BJ (cell line): ENCODE measurements around the gene PPIF. TPM values are rescaled to one million over a fixed set of nuclear protein-coding genes. Genes with fewer than 3 reads are reported as not detected.
"Not testable (repeated sequence)": the region's sequence is repeated elsewhere in the genome, so short reads cannot be mapped to it uniquely, and the experiment has no call there.

Experiments
- CTCF ChIA-PET: fragments of 350-600 bp; formaldehyde crosslinking; extraction: SDS; loops from one replicate; lab custom pipeline; 2021; ENCODE audit warnings: antibody characterized with exemption, inconsistent platforms; lab: Yijun Ruan, JAX
- POLR2A ChIA-PET: fragments of 300-600 bp; sonication (Branson Sonifier 250); formaldehyde crosslinking; extraction: SDS; loops from one replicate; lab custom pipeline; 2021; ENCODE audit warnings: antibody characterized with exemption; lab: Charles Lee
- DNase-seq: peaks from one replicate; pipeline ENCODE4 v3.0.0-alpha.2; 2011; ENCODE audit warnings: low read depth
- H3K27me3 ChIP-seq: 2 replicates; pipeline ENCODE4 v1.6.0; 2011; ENCODE audit warnings: low read length; ENCODE audit not compliant: control insufficient read depth, insufficient read depth
- H3K36me3 ChIP-seq: 2 replicates; pipeline ENCODE4 v1.5.1; 2011; ENCODE audit warnings: low read length; ENCODE audit not compliant: control insufficient read depth, insufficient read depth
- H3K4me3 ChIP-seq: 2 replicates; pipeline ENCODE4 v1.5.1; 2011; ENCODE audit warnings: low read depth, mild to moderate bottlenecking, control low read depth, low read length
- polyA plus RNA-seq: library from polyadenylated mRNA; depleted of rRNA; stranded (reverse); fragments of >200 nt; gene quantifications from 2 replicates; pipeline ENCODE4 v1.2.3, GENCODE V29; 2011
- TF ChIP-seq, protein P1 (sequence below): IDR thresholded peaks from 2 replicates; pipeline ENCODE4 v1.5.1; 2011; ENCODE audit warnings: low read depth, mild to moderate bottlenecking, control low read depth, inconsistent platforms, low read length, moderate library complexity; ENCODE audit not compliant: insufficient read depth

Gene PPIF
- polyA plus RNA-seq, 1 experiment: 73.9 TPM

DNA sequence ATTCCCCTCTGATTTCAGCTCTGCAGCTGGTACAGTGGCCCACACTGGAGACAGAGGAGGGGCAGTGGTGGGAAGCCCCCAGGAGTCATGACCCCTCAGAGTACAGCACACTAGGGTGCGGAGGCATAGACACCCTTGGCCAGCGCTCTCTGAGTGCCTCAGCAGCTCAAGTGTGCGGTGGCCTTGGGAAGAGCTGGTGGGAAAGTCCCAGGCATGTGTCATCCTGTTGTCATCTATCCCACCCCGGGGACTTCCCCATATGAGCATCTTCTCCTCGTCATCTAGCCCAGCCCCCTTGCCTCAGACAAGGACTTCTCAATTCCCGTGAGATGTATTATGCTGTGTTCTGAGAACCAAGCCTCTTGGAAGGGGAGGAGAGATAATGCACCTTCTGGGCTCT is 15.6 kb upstream of the PPIF start:
- POLR2A ChIA-PET: no interaction called here
- TF ChIP-seq, protein P1, sequence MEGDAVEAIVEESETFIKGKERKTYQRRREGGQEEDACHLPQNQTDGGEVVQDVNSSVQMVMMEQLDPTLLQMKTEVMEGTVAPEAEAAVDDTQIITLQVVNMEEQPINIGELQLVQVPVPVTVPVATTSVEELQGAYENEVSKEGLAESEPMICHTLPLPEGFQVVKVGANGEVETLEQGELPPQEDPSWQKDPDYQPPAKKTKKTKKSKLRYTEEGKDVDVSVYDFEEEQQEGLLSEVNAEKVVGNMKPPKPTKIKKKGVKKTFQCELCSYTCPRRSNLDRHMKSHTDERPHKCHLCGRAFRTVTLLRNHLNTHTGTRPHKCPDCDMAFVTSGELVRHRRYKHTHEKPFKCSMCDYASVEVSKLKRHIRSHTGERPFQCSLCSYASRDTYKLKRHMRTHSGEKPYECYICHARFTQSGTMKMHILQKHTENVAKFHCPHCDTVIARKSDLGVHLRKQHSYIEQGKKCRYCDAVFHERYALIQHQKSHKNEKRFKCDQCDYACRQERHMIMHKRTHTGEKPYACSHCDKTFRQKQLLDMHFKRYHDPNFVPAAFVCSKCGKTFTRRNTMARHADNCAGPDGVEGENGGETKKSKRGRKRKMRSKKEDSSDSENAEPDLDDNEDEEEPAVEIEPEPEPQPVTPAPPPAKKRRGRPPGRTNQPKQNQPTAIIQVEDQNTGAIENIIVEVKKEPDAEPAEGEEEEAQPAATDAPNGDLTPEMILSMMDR: no peak
- CTCF ChIA-PET: interaction anchor here (1.0 to 1.3 kb wide), 2 partner anchors 13 to 14 kb away, joined by 3 read pairs; no protein-coding TSS in a partner anchor
- Histone ChIP-seq H3K36me3 (no peaks in the 10 kb centered on the region), H3K27me3 (no peaks in the 10 kb centered on the region), H3K4me3 (no peak overlapping the region)
- DNase-seq: peak; percentile 65

DNA sequence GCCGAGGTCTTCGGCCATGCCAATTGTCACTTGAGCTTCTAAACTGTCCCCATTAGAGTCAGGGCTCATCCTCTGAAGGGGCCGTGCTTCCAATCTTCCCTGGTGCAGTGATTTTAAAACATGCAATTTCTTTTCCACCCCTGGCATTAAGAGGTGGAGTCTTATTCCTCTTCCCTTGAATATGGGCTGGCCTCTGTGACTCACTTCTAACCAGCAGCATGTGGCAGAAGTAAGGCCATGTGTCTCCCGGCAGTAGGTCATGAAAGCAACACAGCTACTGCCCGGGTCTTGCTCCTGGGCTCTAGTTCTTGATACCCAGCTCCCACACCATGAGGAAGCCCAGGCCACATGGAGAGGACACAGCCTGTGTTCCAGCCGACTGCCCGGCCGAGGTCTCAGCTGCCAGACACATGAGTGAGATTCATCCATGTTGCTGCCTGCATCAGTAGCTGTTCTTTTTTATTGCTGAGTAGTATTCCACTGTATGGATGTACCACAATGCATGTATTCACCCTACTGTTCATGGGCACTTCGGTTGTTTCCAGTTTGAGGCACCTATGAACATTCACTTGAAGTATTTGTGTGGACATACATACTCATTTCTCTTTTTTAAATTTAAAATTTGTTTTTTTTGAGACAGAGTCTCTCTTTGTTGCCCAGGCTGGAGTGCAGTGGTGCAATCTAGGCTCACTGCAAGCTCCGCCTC is 14.5 kb upstream of the PPIF start:
- H3K4me3 ChIP-seq, DNase-seq, H3K36me3 ChIP-seq, H3K27me3 ChIP-seq: not testable (repeated sequence)
- POLR2A ChIA-PET: interaction anchor here (0.6 kb wide), 1 partner anchor 114 kb away, joined by 13 read pairs; no protein-coding TSS in a partner anchor
- CTCF ChIA-PET: interaction anchor here (1.0 to 1.2 kb wide), 2 partner anchors 11 to 12 kb away, joined by 3 to 4 read pairs; no protein-coding TSS in a partner anchor

DNA sequence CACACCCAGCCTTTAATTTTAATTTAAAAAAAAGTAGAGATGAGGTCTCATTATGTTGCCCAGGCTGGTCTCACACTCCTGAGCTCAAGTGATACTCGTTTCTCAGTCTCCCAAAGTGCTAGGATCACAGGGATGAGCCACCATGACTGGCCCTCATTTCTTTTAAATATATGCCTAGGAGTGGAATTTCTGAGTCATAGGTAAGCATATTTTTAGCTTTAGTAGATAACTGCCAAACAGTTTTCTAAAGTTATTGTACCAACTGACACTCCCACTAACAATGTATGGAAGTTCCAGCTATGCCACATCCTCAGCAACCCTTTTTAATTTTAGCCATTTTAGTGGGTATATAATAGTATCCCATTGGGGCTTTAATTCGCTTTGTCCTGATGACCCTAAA is 13.8 kb upstream of the PPIF start:
- no peaks in the 10 kb centered on the region for H3K27me3 ChIP-seq
- CTCF ChIA-PET: interaction anchor here (1.0 to 2.0 kb wide), 3 partner anchors 10 to 15 kb away, joined by 3 to 7 read pairs (median 4); no protein-coding TSS in a partner anchor
- no peaks in the 10 kb centered on the region for H3K36me3 ChIP-seq
- no peak for DNase-seq
- POLR2A ChIA-PET: interaction anchor here (0.6 kb wide), 1 partner anchor 115 kb away, joined by 13 read pairs; no protein-coding TSS in a partner anchor
- TF ChIP-seq, protein P1: no peak
- no peak overlapping the region for H3K4me3 ChIP-seq

DNA sequence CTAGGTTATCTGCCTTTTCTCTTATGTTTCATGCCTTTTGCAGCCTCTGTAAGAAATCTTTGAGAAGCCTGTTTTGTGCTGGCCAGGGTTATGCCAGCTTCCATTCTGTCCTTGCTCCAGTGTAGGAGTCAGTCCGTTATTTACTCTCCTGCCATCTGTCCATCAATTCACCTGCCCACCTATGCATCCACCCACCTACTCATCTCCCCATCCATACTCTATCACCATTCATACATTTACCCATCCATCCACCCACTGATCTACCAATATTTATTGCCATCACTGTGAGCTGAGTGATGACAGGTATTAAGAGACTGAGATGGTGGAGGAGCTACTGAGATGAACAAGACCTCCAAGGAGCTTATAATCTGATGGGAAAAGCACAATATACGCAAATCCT is 12.7 kb upstream of the PPIF start:
- POLR2A ChIA-PET: no interaction called here
- CTCF ChIA-PET: interaction anchor here (0.6 to 2.4 kb wide), 6 partner anchors 10 to 1226 kb away, joined by 3 to 7 read pairs (median 4); no protein-coding TSS in a partner anchor
- no peak for DNase-seq
- TF ChIP-seq, protein P1: no peak
- no peaks in the 10 kb centered on the region for H3K27me3 ChIP-seq
- no peaks in the 10 kb centered on the region for H3K36me3 ChIP-seq
- no peak overlapping the region for H3K4me3 ChIP-seq

DNA sequence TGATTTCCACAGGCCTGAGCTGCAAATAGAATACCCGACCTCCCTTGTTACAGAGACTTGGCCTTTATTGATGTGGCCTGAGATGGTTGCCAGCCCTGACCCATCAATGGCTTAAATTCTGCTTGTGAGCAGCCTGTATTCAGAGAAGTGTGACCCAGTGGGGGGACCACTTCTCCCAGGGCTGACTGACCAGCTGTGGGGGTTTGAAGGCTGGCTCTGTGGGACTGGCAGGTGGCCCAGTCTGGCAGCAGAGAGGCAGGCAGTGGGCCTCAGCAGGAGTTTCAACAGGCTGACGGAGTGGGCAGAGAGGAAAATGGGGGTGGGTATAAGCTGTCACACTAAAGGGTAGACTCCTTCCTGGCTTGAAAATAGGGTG is 12.2 kb upstream of the PPIF start:
- POLR2A ChIA-PET: no interaction called here
- CTCF ChIA-PET: interaction anchor here (1.0 to 2.4 kb wide), 5 partner anchors 9 to 17 kb away, joined by 3 to 7 read pairs (median 5); no protein-coding TSS in a partner anchor
- H3K36me3 ChIP-seq: no peaks in the 10 kb centered on the region
- H3K4me3 ChIP-seq: no peak overlapping the region
- no peak for DNase-seq
- H3K27me3 ChIP-seq: no peaks in the 10 kb centered on the region
- TF ChIP-seq, protein P1: no peak
